Astrocyte (in vitro differentiated cells and primary cell): ENCODE results near the gene VGLL2.

ENCODE experiments used
- EZH2 ChIP-seq: IDR thresholded peaks from 2 replicates; pipeline ENCODE4 v1.6.1; 2012; ENCODE audit warnings: mild to moderate bottlenecking, low read length, inconsistent platforms; ENCODE audit not compliant: insufficient read depth
- TF ChIP-seq, protein P1 (sequence below): IDR thresholded peaks from 2 replicates; pipeline ENCODE4 v1.5.1; 2011; ENCODE audit warnings: low read depth, mild to moderate bottlenecking, inconsistent platforms, low read length, moderate library complexity; ENCODE audit not compliant: insufficient read depth

DNA sequence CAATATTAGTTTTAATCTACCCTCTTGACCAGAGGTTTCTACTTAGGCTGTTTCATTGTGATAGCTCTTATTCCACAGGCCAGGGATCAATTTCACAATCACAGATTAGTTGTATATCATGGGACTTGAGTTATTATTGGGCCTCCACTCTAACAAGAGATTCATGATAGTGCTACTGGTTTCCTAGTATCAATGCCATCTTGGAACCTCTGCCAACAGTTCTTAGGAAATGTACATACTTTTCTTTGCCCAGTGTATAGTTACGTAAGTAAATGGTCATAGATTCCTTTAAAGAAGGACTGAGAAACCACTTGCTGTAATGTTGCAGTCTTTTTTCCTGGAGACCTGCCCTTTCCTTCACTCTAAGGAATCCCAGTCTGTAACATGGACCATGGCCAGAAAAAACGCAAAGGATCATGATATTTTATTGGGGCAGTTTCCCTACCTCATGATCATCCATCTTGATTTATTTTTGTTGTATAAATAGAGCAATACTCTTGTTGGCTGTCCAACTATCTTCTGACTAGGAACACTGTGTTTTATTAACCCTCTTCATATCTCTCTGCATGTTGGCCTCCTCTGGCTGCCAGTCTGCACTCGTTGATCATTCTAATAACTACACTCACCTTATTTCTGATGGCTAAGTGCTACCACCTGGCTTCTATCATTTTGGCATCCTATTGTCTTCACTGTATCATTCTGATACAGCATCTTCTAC, 38.0 kb upstream of the VGLL2 start:
- TF ChIP-seq, protein P1, sequence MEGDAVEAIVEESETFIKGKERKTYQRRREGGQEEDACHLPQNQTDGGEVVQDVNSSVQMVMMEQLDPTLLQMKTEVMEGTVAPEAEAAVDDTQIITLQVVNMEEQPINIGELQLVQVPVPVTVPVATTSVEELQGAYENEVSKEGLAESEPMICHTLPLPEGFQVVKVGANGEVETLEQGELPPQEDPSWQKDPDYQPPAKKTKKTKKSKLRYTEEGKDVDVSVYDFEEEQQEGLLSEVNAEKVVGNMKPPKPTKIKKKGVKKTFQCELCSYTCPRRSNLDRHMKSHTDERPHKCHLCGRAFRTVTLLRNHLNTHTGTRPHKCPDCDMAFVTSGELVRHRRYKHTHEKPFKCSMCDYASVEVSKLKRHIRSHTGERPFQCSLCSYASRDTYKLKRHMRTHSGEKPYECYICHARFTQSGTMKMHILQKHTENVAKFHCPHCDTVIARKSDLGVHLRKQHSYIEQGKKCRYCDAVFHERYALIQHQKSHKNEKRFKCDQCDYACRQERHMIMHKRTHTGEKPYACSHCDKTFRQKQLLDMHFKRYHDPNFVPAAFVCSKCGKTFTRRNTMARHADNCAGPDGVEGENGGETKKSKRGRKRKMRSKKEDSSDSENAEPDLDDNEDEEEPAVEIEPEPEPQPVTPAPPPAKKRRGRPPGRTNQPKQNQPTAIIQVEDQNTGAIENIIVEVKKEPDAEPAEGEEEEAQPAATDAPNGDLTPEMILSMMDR: no peak
- no peak for TF ChIP-seq EZH2
